ENCODE results near the gene EMX1. TPM values are rescaled to one million over a fixed set of nuclear protein-coding genes. Genes with fewer than 3 reads are reported as not detected.

EMX1 gene
- polyA plus RNA-seq, 3 donors: not detected

DNA sequence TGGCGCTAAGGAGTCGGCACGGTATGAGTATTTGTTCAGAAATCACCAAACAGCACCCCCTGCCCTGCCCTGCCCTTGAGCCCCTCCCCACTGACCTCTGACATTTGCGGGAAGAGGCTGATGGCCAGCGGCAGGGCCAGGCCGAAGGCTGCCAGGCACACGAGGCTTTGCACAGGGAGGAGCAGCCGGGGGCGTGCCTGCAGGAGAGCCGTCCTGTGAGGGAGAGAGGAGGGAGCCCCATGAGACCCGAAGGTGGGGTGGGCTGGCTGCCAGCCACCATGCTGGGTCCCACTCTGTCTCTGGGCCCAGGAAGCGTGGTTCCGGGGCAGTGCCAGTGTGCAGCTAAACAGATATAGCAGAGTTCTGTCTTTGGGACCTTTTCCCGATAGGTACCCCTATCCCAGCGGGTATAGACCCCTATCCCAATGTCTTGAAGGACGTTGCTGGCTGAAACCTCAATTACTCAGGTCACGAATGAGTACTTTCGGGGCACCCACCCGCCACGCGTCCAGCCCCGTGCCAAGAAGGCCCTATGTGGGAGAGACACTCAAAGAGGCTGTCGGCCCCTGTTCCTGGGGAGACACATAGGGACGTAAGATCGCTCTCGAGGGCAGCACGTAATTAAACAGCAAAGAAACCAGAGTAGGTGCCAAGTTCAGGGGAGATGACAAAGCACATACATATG lies 43.9 kb downstream of the EMX1 start:
- Mint-ChIP-seq H3K27me3 (ENCODE audit: low read depth in 3 of 3) (peaks cover 0 to 3% (median 0%) of the 10 kb centered on the region in 3 donors), H3K4me1 (peaks cover 46% of the 10 kb centered on the region), H3K4me3 (no peak overlapping the region), H3K36me3 (peaks cover 56 to 76% of the 10 kb centered on the region in 2 donors), H3K27ac (no peak overlapping the region), H3K9me3 (peaks cover 0 to 3% (median 0%) of the 10 kb centered on the region in 7 donors)
- TF ChIP-seq, protein P1, sequence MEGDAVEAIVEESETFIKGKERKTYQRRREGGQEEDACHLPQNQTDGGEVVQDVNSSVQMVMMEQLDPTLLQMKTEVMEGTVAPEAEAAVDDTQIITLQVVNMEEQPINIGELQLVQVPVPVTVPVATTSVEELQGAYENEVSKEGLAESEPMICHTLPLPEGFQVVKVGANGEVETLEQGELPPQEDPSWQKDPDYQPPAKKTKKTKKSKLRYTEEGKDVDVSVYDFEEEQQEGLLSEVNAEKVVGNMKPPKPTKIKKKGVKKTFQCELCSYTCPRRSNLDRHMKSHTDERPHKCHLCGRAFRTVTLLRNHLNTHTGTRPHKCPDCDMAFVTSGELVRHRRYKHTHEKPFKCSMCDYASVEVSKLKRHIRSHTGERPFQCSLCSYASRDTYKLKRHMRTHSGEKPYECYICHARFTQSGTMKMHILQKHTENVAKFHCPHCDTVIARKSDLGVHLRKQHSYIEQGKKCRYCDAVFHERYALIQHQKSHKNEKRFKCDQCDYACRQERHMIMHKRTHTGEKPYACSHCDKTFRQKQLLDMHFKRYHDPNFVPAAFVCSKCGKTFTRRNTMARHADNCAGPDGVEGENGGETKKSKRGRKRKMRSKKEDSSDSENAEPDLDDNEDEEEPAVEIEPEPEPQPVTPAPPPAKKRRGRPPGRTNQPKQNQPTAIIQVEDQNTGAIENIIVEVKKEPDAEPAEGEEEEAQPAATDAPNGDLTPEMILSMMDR (IDR thresholded peaks at IDR 0.05): no peak
- H4K20me1 ChIP-seq (ENCODE audit: insufficient read depth, low read length): peaks cover 19% of the 10 kb centered on the region
- no peak overlapping the region for H3K9ac ChIP-seq (ENCODE audit: insufficient read depth, low read length, poor library complexity, severe bottlenecking)
- no peaks in the 10 kb centered on the region for H3K27me3 ChIP-seq (ENCODE audit: control insufficient read depth in 2 of 2, insufficient read depth in 2 of 2, low read length in 2 of 2)
- no peak overlapping the region for H2AFZ ChIP-seq (ENCODE audit: insufficient read depth, low read depth, low read length, poor library complexity, severe bottlenecking)
- peaks cover 32 to 38% of the 10 kb centered on the region in 2 donors for H3K4me1 ChIP-seq (ENCODE audit: control insufficient read depth in 1 of 2, insufficient read depth in 2 of 2, low read length in 2 of 2)
- DNase-seq: no peak
- no peak overlapping the region for H3K4me3 ChIP-seq (replicated peaks in 1 of 3; ENCODE audit: low read depth in 2 of 3, low read length in 3 of 3)
- H3K36me3 ChIP-seq (replicated peaks in 1 of 2; ENCODE audit: control insufficient read depth in 1 of 2, insufficient read depth in 2 of 2, low read length in 2 of 2): peaks cover 27 to 66% of the 10 kb centered on the region in 2 donors
- no peaks in the 10 kb centered on the region for H3K79me2 ChIP-seq (ENCODE audit: insufficient read depth, low read length)
- no peak overlapping the region for H3K27ac ChIP-seq (ENCODE audit: low read depth in 1 of 2, low read length in 2 of 2)
- no peak overlapping the region for H3K4me2 ChIP-seq (replicated peaks; ENCODE audit: extremely low read depth, low read length, poor library complexity, severe bottlenecking)
- no peaks in the 10 kb centered on the region for H3K9me3 ChIP-seq (replicated peaks in 1 of 2; ENCODE audit: control insufficient read depth in 1 of 2, insufficient read depth in 1 of 2, low read length in 2 of 2)
- intact Hi-C loops (cut with micrococcal nuclease): no loop called here
- 96% methylated on average over 19 of the region's 27 CpGs for WGBS (ENCODE audit: insufficient coverage)

DNA sequence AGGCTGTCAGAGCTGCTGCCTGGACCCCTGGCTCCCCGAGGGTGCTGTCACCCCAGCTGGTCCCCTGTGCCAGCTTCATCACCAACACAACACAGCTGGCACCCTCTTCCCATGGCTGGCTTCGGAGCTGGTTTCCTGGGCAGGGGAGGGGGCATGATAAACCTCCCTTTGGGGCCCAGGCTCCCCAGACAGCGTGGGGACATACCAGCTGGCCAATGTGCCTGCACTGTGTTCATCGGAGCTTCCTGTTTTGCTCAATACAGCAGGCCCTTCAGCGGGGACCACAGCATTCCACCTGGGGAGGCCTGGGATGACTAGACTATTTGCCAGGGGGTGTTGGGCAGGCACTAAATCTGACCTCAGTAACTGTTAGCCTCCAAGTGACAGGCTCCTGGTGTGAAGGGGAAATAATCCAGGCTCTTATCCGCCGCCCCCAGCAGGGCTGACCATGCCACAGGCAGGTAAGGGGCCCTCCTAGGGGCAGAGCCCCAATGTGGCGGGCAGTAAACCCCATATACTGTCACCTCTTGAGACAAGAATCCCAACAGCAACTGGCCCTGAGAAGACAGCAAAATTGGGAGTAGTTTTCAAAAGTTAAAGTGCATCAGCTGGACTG lies 44.6 kb downstream of the EMX1 start:
- intact Hi-C loops (cut with micrococcal nuclease): no loop called here
- H3K4me3 Mint-ChIP-seq: no peak overlapping the region
- peaks cover 39% of the 10 kb centered on the region for H3K4me1 Mint-ChIP-seq
- H3K27me3 Mint-ChIP-seq (ENCODE audit: low read depth in 3 of 3): peaks cover 0 to 3% (median 0%) of the 10 kb centered on the region in 3 donors
- peaks cover 60 to 80% of the 10 kb centered on the region in 2 donors for H3K36me3 Mint-ChIP-seq
- H3K9me3 Mint-ChIP-seq: peaks cover 0 to 3% (median 0%) of the 10 kb centered on the region in 7 donors
- H3K27ac Mint-ChIP-seq: no peak overlapping the region
- WGBS (ENCODE audit: insufficient coverage): 0% methylated on average over 4 of the region's 8 CpGs
- Histone ChIP-seq H2AFZ (ENCODE audit: insufficient read depth, low read depth, low read length, poor library complexity, severe bottlenecking) (no peak overlapping the region), H4K20me1 (ENCODE audit: insufficient read depth, low read length) (peaks cover 18% of the 10 kb centered on the region), H3K4me3 (replicated peaks in 1 of 3; ENCODE audit: low read depth in 2 of 3, low read length in 3 of 3) (no peak overlapping the region), H3K4me2 (replicated peaks; ENCODE audit: extremely low read depth, low read length, poor library complexity, severe bottlenecking) (no peak overlapping the region), H3K9ac (ENCODE audit: insufficient read depth, low read length, poor library complexity, severe bottlenecking) (no peak overlapping the region), H3K36me3 (replicated peaks in 1 of 2; ENCODE audit: control insufficient read depth in 1 of 2, insufficient read depth in 2 of 2, low read length in 2 of 2) (peaks cover 32 to 73% of the 10 kb centered on the region in 2 donors), H3K4me1 (ENCODE audit: control insufficient read depth in 1 of 2, insufficient read depth in 2 of 2, low read length in 2 of 2) (peaks cover 25 to 31% of the 10 kb centered on the region in 2 donors), H3K27ac (ENCODE audit: low read depth in 1 of 2, low read length in 2 of 2) (no peak overlapping the region), H3K27me3 (ENCODE audit: control insufficient read depth in 2 of 2, insufficient read depth in 2 of 2, low read length in 2 of 2) (no peaks in the 10 kb centered on the region), H3K79me2 (ENCODE audit: insufficient read depth, low read length) (no peaks in the 10 kb centered on the region), H3K9me3 (replicated peaks in 1 of 2; ENCODE audit: control insufficient read depth in 1 of 2, insufficient read depth in 1 of 2, low read length in 2 of 2) (no peaks in the 10 kb centered on the region)
- peak in 1 of 3 donors; percentile 11 for DNase-seq
- TF ChIP-seq, protein P1 (IDR thresholded peaks at IDR 0.05): no peak

All from CD14-positive monocyte (primary cell).